NCI-H69 (cell line): Measurements from ENCODE around the gene BIRC7.
A peak's percentile ranks its signal among the peaks of the same experiment; 100 is the strongest.

Source experiments
- DNase-seq: peaks from one replicate; lab custom pipeline; 2025; lab: John Stamatoyannopoulos, UW

Gene BIRC7

GRCh38 chr20:63235399-63235983 is at the start of gene BIRC7:
Gene BIRC7, plus strand, starts transcription at chr20:63235905. Its CDS starts 192 bp downstream, at chr20:63236097.
- DNase-seq, result no peak

GRCh38 chr20:63186084-63186483 is 49.6 kb upstream of the BIRC7 start:
- DNase-seq, result no peak

- no peak for DNase-seq
Observed at GRCh38 chr20:63186528-63187316, 49.0 kb upstream of the BIRC7 start.

- no peak for DNase-seq
Observed at GRCh38 chr20:63187338-63188158, 48.2 kb upstream of the BIRC7 start.

- DNase-seq, result no peak
Observed at GRCh38 chr20:63188159-63188442, 47.6 kb upstream of the BIRC7 start.

- no peak for DNase-seq
Observed at GRCh38 chr20:63188641-63189321, 46.9 kb upstream of the BIRC7 start.

GRCh38 chr20:63189322-63189642 is 46.4 kb upstream of the BIRC7 start:
- DNase-seq, result no peak

GRCh38 chr20:63189846-63190559 is 45.7 kb upstream of the BIRC7 start:
- no peak for DNase-seq

- DNase-seq, result no peak
Observed at GRCh38 chr20:63190828-63191227, 44.9 kb upstream of the BIRC7 start.

GRCh38 chr20:63191400-63191799 is 44.3 kb upstream of the BIRC7 start:
- peak; percentile 94 for DNase-seq

- DNase-seq, result no peak
Observed at GRCh38 chr20:63192721-63193120, 43.0 kb upstream of the BIRC7 start.

GRCh38 chr20:63194007-63194796 is 41.5 kb upstream of the BIRC7 start:
- no peak for DNase-seq

- DNase-seq, result no peak
Observed at GRCh38 chr20:63194797-63195173, 40.9 kb upstream of the BIRC7 start.

GRCh38 chr20:63196768-63197470 is 38.8 kb upstream of the BIRC7 start:
- no peak for DNase-seq

GRCh38 chr20:63198606-63199005 is 37.1 kb upstream of the BIRC7 start:
- DNase-seq, result no peak

- DNase-seq, result no peak
Observed at GRCh38 chr20:63202021-63202420, 33.7 kb upstream of the BIRC7 start.

GRCh38 chr20:63202811-63203526 is 32.7 kb upstream of the BIRC7 start:
- no peak for DNase-seq

GRCh38 chr20:63204362-63204761 is 31.3 kb upstream of the BIRC7 start:
- DNase-seq, result no peak

GRCh38 chr20:63205896-63206295 is 29.8 kb upstream of the BIRC7 start:
- no peak for DNase-seq

- no peak for DNase-seq
Observed at GRCh38 chr20:63206878-63207277, 28.8 kb upstream of the BIRC7 start.
